Mammary epithelial cell (primary cell): ENCODE results near the gene UGP2.

Source experiments
- EZH2 ChIP-seq: IDR thresholded peaks from 2 replicates; pipeline ENCODE4 v1.6.1; 2012; ENCODE audit warnings: low read length, inconsistent platforms, borderline replicate concordance
- TF ChIP-seq, protein P1 (sequence below), 2 donors: IDR thresholded peaks in 1 of 2; conservative IDR thresholded peaks in 1 of 2; 2 replicates each; pipeline ENCODE4 v1.5.1; 2011 to 2012; ENCODE audit warnings: inconsistent platforms in 2 of 2, low read length in 2 of 2, mild to moderate bottlenecking in 2 of 2, control low read depth in 1 of 2, low read depth in 1 of 2; ENCODE audit not compliant: insufficient read depth in 1 of 2; ENCODE audit errors: extremely low read depth in 1 of 2

DNA sequence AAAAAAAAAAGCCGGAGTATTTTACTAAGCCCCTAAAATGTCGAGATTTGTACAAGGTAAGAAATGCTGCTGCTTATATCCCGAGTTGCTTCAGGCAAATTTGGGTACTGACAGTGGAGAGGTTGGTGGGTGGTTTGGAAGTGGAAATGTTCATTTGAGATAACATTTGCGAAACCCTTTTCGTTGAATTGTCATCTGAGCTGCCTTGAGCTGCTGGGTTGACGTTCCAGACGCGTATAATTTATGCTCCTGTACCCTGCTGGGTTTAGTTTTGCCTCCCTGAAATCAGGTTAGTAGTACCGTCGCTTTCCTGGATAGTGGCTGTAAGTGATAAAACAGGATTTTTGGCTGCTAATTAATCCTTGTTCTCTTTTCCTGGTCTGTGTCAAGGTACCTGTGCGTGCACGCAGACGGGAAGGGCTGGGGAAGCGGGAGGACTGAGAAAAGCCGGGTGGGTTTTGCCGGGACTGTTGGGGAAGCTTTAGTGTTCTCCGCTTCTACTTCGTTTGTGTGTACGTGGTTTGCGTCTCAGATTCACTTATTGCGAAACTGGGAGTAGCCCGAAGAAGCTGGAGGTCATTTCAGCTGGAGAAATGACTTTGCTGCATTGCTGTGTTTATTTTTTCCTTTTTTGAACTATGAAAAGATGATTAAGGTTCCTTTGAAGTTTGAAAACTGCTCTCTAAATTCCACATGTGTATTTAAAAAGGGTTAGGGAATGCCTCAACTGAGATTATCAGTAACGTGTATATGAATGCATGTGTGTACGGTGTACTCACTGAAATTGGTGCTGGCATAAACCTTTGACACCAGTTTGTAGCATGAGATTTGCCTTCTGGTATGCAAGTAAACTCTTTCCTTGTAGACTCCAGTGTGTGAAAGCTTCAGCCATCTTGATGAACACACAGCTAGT is 709 bp downstream of the UGP2 start:
- TF ChIP-seq, protein P1, sequence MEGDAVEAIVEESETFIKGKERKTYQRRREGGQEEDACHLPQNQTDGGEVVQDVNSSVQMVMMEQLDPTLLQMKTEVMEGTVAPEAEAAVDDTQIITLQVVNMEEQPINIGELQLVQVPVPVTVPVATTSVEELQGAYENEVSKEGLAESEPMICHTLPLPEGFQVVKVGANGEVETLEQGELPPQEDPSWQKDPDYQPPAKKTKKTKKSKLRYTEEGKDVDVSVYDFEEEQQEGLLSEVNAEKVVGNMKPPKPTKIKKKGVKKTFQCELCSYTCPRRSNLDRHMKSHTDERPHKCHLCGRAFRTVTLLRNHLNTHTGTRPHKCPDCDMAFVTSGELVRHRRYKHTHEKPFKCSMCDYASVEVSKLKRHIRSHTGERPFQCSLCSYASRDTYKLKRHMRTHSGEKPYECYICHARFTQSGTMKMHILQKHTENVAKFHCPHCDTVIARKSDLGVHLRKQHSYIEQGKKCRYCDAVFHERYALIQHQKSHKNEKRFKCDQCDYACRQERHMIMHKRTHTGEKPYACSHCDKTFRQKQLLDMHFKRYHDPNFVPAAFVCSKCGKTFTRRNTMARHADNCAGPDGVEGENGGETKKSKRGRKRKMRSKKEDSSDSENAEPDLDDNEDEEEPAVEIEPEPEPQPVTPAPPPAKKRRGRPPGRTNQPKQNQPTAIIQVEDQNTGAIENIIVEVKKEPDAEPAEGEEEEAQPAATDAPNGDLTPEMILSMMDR (conservative IDR thresholded peaks at IDR 0.05 in 1 of 2, IDR thresholded peaks at IDR 0.05 in 1 of 2; ENCODE audit: extremely low read depth in 1 of 2, insufficient read depth in 1 of 2, low read depth in 1 of 2, low read length in 2 of 2): no peak
- TF ChIP-seq EZH2: no peak
